DMS153 treated with DMSO at 0.1 percent for 48 hours (cell line): Measurements from ENCODE around the gene DOCK10.
A peak's percentile ranks its signal among the peaks of the same experiment; 100 is the strongest.
"Not testable (repeated sequence)": the region's sequence is repeated elsewhere in the genome, so short reads cannot be mapped to it uniquely, and the experiment has no call there.

ENCODE experiments used
- DNase-seq: peaks from one replicate; lab custom pipeline; 2025; ENCODE audit not compliant: unreplicated experiment; lab: John Stamatoyannopoulos, UW

Gene DOCK10

GRCh38 chr2:224951723-224952481 is 90.4 kb downstream of the DOCK10 start:
- DNase-seq: no peak

DNA sequence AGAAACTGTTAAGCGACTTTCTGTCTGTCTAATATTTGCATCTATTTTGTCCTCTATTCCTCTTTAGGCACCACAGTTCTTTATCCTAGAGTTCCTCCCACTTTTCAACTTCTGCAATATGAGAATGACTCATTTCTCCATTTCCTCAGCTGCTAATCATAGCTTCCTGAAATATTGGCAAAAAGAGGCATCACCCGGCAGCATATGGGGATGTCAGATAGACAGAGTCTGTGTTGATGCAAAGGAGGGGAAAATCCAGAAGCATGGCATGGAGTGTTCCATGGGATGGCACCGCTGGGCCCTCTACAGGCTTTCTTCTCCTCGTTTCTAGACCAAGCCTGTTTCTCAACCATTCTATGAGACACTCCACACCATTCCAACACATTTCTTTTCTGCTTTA is 93.4 kb downstream of the DOCK10 start:
- no peak for DNase-seq

GRCh38 chr2:224948005-224948404 is 94.3 kb downstream of the DOCK10 start:
- no peak for DNase-seq

GRCh38 chr2:224947566-224947965 is 94.7 kb downstream of the DOCK10 start:
- DNase-seq: no peak

- DNase-seq: peak; percentile 47
Measured at GRCh38 chr2:224946895-224947294, 95.4 kb downstream of the DOCK10 start.

- DNase-seq: no peak
Measured at GRCh38 chr2:224944707-224945547, 97.3 kb downstream of the DOCK10 start.

GRCh38 chr2:224943601-224944041 is 98.6 kb downstream of the DOCK10 start:
- not testable (repeated sequence) for DNase-seq

GRCh38 chr2:224941960-224942359 is 100.3 kb downstream of the DOCK10 start:
- DNase-seq: no peak

DNA sequence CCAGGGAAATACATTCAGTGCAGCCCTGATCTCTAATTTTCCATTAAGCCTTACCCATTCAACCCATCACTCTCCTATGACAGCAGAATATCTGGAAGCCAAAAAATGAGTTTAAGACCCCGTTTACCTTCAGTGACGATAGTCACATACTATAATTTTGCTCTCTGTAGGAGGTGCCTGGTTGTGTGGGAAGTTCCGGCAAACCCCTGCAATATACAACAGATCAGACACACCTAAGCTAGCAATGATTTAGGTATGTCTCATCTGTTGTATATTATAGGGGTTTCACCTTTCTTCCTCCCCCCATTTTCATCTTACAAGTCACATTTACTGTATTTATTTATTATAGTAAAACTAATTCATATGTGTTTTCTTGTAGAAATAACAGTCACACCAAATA is 101.7 kb downstream of the DOCK10 start:
- no peak for DNase-seq

DNA sequence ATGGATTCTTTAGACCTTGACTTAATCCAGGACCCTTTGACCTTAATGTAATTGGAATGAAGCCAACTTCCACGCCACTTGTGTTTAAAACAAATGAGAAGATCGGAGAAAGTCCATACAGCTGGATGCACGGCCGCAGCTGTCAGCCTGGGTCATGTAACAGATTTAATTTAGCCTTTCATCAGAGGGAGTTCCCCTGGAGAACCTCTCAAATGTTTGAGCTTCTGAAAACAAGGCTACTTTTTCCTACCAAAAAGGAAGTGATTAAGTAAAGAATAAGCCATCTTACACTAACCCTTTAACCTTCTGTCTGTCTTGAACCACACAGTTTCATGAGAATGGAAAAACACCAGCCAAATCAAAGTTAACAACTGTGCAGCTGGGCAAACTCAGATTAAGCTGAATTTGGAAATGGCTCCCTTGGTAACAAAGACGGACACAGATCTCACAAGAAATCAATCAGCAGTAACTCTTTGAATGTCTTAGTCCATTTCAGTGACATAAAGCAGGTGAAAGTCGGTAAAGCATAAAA is 103.6 kb downstream of the DOCK10 start:
- DNase-seq: no peak

DNA sequence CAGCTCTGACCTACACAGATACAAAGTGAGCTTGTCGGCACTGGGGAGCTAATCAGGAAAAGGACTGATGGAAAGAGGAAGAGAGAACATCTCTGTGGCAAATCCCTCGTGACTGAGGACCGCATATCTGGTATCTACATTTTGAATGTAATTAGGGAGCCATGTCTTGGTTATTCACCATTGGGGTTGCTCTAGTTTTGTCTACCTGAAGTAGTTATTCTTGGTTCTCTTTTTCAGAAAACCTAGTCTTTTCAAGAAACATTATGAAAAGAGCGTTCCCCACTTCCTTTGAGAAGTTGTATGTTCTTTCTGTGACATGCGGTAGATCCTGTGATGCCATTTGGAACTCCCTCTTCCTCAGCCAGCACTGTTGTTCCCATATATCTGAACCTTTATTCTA is 104.4 kb downstream of the DOCK10 start:
- no peak for DNase-seq

DNA sequence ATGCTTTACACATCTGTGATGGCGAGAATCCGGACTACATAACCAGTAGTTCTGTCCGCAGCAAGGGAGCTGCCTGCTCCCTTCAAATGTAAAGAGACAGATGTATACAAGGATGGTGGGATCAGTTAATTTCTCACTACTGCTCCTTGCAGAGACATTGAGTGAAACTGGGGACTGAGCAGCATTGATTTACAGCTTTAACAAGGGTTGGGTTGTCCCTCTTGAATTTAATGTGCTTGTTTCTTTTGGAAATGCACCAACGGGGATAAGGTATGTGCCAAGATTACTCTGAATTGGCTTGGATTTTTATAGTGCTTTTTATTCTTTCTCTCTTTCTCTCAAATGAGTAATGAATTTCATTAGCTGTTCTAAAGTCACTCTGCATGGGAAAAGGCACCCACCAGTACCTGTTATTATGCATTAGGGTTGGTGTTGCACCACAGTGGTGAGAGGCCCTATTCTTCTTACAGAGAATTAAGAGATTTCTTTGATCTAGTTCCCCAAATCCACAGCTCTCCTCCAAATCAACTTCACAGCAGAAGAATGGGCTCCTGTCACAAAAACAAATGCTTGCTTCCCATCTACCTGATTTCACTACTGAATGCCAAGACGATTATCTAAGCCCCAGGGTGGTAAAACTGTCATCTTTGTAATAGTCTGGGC is 107.6 kb downstream of the DOCK10 start:
- no peak for DNase-seq

- no peak for DNase-seq
Measured at GRCh38 chr2:224933431-224933830, 108.8 kb downstream of the DOCK10 start.

GRCh38 chr2:224932522-224932921 is 109.7 kb downstream of the DOCK10 start:
- no peak for DNase-seq

DNA sequence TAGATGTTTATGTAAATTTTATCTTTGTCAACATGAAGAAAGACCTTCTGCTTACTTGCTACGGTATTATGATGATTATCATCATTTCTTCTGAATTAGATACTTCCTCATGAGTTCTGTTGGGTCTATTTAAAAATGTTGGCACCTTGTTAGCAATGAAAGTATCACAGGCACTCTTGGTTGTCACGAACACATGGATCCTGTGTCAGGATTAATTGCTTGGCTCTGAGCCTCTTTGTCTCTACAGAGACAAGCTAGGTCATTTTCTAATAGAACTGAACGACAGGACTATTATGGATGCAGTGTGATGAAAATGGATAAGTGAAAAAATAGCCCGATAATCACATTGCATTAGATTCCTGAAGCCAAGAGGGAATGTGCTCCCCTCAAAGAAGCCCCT is 110.3 kb downstream of the DOCK10 start:
- no peak for DNase-seq

GRCh38 chr2:224930990-224931389 is 111.3 kb downstream of the DOCK10 start:
- DNase-seq: no peak

DNA sequence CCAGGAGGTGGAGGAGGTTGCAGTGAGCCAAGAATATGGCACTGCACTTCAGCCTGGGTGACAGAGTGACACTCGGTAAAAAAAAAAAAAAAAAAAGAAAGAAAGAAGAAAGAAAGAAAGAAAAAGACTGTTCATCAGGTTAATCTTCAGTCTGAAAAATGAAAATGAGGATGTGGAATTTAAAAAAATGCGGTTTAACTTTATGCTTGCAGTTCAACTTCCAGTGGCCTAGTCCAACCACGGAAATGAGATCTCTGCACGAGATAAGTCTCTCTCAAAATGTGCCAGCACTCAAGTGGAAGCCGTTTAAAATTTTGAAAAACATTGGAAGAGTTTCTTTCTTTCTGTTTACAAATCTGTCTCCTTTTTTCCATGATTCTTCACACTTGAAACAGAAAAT is 112.1 kb downstream of the DOCK10 start:
- DNase-seq: no peak

DNA sequence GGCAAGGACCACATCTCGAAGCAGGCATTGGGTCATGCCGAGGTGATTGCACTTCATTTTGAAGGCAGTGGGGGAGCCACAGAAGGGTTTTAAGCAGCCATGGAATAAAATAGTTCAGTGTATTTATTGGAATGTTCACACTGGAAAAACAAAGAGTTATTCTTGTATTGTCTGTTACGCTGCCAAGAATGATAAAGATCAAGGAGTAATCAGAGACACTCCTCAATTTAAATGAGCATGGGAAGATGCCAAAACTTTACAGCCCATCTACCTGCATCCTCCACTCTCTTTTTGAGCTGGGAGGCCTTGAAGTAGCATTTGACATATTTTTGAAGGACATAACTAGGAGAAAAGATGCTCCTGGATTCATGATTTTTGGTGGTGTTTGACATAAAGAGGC is 112.8 kb downstream of the DOCK10 start:
- no peak for DNase-seq

DNA sequence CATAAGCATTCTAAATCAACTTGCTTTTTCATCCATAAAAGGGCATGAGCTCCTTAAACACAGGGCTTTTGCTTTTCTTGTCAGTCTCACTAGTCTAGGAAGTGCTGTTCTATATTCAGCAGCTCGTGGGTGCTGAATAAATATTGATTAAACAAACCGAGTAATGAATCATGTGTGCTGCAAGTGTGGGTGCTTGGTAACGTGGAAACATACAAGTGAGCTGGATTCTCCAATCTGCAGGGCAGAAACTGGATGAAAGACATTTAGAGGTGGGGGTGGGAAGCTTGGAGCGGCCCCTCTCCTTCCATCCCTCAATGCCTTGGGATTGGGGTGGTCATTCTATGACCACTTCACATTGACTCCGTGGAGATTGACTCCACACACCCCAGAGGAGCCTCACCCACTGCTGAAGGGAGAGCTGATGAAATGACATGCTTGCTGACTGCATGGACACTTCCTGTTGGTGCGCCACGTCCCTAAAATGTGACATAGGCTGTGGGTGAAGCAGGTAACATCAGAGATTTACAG is 114.6 kb downstream of the DOCK10 start:
- DNase-seq: peak; percentile 20

DNA sequence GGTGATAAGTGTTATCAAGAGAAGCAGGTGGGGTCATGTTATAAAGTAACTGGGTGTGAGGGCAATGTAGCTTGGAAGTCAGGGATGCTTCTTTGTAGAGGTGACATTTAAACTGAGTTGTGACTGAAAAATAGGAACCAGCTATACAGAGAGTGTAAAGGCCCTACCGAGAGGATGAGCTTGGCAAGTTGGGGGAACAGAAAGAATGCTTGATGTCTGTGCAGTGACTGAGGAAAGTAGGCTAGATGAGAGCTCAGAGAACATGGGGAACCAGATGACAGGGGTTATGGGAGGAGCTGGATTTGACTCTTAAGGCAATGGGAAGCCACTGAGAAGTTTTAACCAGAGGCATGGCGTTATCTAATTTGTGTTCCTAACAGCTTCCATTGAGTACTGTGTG is 115.3 kb downstream of the DOCK10 start:
- DNase-seq: no peak

- DNase-seq: no peak
Measured at GRCh38 chr2:224925810-224926100, 116.5 kb downstream of the DOCK10 start.
